ENCODE measurements around the gene EPHA2. TPM values are rescaled to one million over a fixed set of nuclear protein-coding genes. Genes with fewer than 3 reads are reported as not detected.

EPHA2 gene
- total and polyA plus RNA-seq, 2 donors (not counting 1 experiment from before 2014, with no cell fraction given): 9.8 to 24.6 TPM

DNA sequence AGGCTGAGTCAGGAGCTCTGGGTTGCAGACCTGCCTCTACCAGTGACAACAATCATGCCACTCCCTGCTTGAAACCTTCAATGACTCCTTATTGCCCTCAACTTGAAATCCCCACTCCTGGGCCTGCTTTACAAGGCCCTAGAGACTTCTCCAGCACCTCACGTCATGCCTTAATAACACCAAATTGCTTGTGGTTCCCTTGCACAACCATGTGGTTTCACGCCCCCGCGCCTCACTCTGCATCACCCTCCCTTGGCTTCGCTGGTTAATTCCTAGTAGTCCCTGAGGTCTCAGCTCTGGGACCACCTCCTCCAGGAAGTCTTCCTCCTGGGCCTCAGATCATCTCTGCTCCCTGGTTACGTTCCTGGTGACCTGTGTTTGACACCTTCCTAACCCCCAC lies 33.0 kb downstream of the EPHA2 start:
- Histone ChIP-seq H3K4me3 (replicated peaks in 1 of 4; ENCODE audit: control extremely low read depth in 1 of 4, insufficient read depth in 1 of 4, low read depth in 3 of 4, low read length in 4 of 4) (no peak overlapping the region), H3K4me1 (ENCODE audit: control insufficient read depth, extremely low read depth, insufficient read depth, low read length) (peaks cover 4% of the 10 kb centered on the region), H3K27ac (ENCODE audit: insufficient read depth, low read length) (no peak overlapping the region), H3K9me3 (ENCODE audit: control insufficient read depth, insufficient read depth, low read depth, low read length) (no peaks in the 10 kb centered on the region), H3K79me2 (ENCODE audit: control insufficient read depth, insufficient read depth, low read length) (no peaks in the 10 kb centered on the region), H4K20me1 (ENCODE audit: control insufficient read depth, extremely low read depth, insufficient read depth, low read length) (no peaks in the 10 kb centered on the region), H3K36me3 (ENCODE audit: control insufficient read depth, insufficient read depth, low read length) (peaks cover 20% of the 10 kb centered on the region), H3K27me3 (ENCODE audit: control insufficient read depth, insufficient read depth, low read length) (no peaks in the 10 kb centered on the region), H3K4me2 (ENCODE audit: extremely low read depth, insufficient read depth, low read length) (no peak overlapping the region), H2AFZ (ENCODE audit: low read length) (no peak overlapping the region), H3K9ac (ENCODE audit: insufficient read depth, low read length) (no peak overlapping the region)
- TF ChIP-seq CTCF (conservative IDR thresholded peaks at IDR 0.05 in 1 of 2, IDR thresholded peaks at IDR 0.05 in 1 of 2; ENCODE audit: low read depth in 1 of 2, low read length in 2 of 2) (no peak), EZH2 (IDR thresholded peaks at IDR 0.05; ENCODE audit: low read length, missing control alignments) (no peak)
- DNase-seq (ENCODE audit: low read depth in 2 of 2): peak; percentile 76 to 97

- H3K36me3 ChIP-seq (ENCODE audit: control insufficient read depth, insufficient read depth, low read length): peaks cover 19% of the 10 kb centered on the region
- TF ChIP-seq EZH2 (IDR thresholded peaks at IDR 0.05; ENCODE audit: low read length, missing control alignments) (no peak), CTCF (conservative IDR thresholded peaks at IDR 0.05 in 1 of 2, IDR thresholded peaks at IDR 0.05 in 1 of 2; ENCODE audit: low read depth in 1 of 2, low read length in 2 of 2) (no peak)
- DNase-seq (ENCODE audit: low read depth in 2 of 2): peak in 1 of 2 donors; percentile 73
- H3K4me1 ChIP-seq (ENCODE audit: control insufficient read depth, extremely low read depth, insufficient read depth, low read length): peaks cover 4% of the 10 kb centered on the region
- no peaks in the 10 kb centered on the region for H3K27me3 ChIP-seq (ENCODE audit: control insufficient read depth, insufficient read depth, low read length)
- no peaks in the 10 kb centered on the region for H3K79me2 ChIP-seq (ENCODE audit: control insufficient read depth, insufficient read depth, low read length)
- no peak overlapping the region for H3K4me3 ChIP-seq (replicated peaks in 1 of 4; ENCODE audit: control extremely low read depth in 1 of 4, insufficient read depth in 1 of 4, low read depth in 3 of 4, low read length in 4 of 4)
- H3K9ac ChIP-seq (ENCODE audit: insufficient read depth, low read length): no peak overlapping the region
- H2AFZ ChIP-seq (ENCODE audit: low read length): no peak overlapping the region
- no peak overlapping the region for H3K27ac ChIP-seq (ENCODE audit: insufficient read depth, low read length)
- no peaks in the 10 kb centered on the region for H3K9me3 ChIP-seq (ENCODE audit: control insufficient read depth, insufficient read depth, low read depth, low read length)
- H4K20me1 ChIP-seq (ENCODE audit: control insufficient read depth, extremely low read depth, insufficient read depth, low read length): no peaks in the 10 kb centered on the region
- H3K4me2 ChIP-seq (ENCODE audit: extremely low read depth, insufficient read depth, low read length): no peak overlapping the region
These were observed 33.5 kb downstream of the EPHA2 start for GRCh38 chr1:16122350-16122881.

GRCh38 chr1:16120940-16121410 lies 34.9 kb downstream of the EPHA2 start:
- H2AFZ ChIP-seq (ENCODE audit: low read length): no peak overlapping the region
- H3K27me3 ChIP-seq (ENCODE audit: control insufficient read depth, insufficient read depth, low read length): no peaks in the 10 kb centered on the region
- no peaks in the 10 kb centered on the region for H3K9me3 ChIP-seq (ENCODE audit: control insufficient read depth, insufficient read depth, low read depth, low read length)
- no peak overlapping the region for H3K4me3 ChIP-seq (replicated peaks in 1 of 4; ENCODE audit: control extremely low read depth in 1 of 4, insufficient read depth in 1 of 4, low read depth in 3 of 4, low read length in 4 of 4)
- no peaks in the 10 kb centered on the region for H3K79me2 ChIP-seq (ENCODE audit: control insufficient read depth, insufficient read depth, low read length)
- no peak overlapping the region for H3K4me2 ChIP-seq (ENCODE audit: extremely low read depth, insufficient read depth, low read length)
- no peak overlapping the region for H3K9ac ChIP-seq (ENCODE audit: insufficient read depth, low read length)
- TF ChIP-seq EZH2 (IDR thresholded peaks at IDR 0.05; ENCODE audit: low read length, missing control alignments) (no peak), CTCF (conservative IDR thresholded peaks at IDR 0.05 in 1 of 2, IDR thresholded peaks at IDR 0.05 in 1 of 2; ENCODE audit: low read depth in 1 of 2, low read length in 2 of 2) (no peak)
- H3K4me1 ChIP-seq (ENCODE audit: control insufficient read depth, extremely low read depth, insufficient read depth, low read length): peaks cover 4% of the 10 kb centered on the region
- H3K27ac ChIP-seq (ENCODE audit: insufficient read depth, low read length): no peak overlapping the region
- peaks cover 10% of the 10 kb centered on the region for H3K36me3 ChIP-seq (ENCODE audit: control insufficient read depth, insufficient read depth, low read length)
- no peaks in the 10 kb centered on the region for H4K20me1 ChIP-seq (ENCODE audit: control insufficient read depth, extremely low read depth, insufficient read depth, low read length)
- no peak for DNase-seq (ENCODE audit: low read depth in 2 of 2)

All from fibroblast of lung (primary cell).